HG03139 (cell line): ENCODE measurements around the gene MBOAT2.

Source experiments
- ATAC-seq: cut with Tn5 transposase; IDR thresholded peaks from one replicate; pipeline ENCODE4 v1.9.1; 2021; ENCODE audit not compliant: unreplicated experiment

MBOAT2 gene

DNA sequence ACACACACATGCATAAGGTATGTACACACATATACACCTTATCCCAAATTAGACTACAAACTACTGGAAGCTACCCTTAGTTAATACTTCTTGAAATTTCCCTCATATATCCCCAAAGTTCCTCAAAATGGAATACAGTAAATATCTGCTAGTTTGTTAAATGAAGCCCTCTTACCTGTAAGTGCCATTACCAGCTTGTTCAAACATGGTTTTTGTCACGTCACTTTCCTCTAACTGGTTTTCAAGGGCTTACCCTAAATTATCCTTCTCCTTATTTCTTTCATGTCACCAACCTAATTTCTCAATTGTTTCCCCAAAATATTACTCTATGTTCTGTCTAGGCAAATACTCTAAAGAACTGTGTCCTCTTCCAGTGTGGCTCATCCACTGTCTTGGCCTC lies 141.7 kb downstream of the MBOAT2 start:
- no peak for ATAC-seq

- peak; percentile 68 for ATAC-seq
These were observed 143.2 kb downstream of the MBOAT2 start for GRCh38 chr2:8860239-8860638.

GRCh38 chr2:8858910-8859309 lies 144.6 kb downstream of the MBOAT2 start:
- no peak for ATAC-seq

DNA sequence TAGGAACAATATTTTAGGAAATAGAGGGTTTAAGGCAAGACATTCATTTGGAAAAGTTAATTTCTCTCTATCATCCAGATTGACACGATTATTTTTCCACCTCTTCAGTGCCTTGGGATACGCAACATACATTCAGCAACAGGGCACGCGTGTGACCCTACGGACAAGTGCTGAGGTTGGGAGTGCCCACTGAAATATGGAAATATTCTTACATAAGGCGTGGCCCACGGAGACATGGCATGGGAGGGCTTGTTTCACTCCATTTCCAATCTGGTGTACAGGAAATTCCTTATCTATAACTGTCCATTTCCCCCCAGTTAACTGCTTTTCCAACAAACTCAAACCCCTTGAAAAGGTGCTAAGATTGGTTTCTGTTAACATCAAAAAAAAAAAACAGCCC lies 145.2 kb downstream of the MBOAT2 start:
- ATAC-seq = no peak

DNA sequence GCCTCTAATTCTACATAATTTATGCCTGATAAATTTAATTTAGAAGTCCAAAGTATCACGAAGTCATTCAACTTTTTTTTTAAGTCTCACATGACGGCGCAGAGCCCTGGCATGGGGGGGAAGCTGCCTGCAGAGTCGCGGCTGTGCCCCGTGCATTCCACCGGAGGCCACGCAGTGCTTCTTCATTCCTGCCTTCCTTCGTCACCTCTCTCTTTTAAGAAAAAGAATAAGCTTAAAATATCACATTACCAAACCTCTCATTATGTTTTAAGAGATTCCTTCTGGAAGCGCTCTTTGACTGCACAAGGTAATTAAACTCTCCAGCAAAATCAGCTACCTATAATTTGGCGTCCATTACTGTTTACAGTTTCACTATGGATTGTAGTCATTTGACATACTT lies 145.8 kb downstream of the MBOAT2 start:
- no peak for ATAC-seq

GRCh38 chr2:8856176-8856575 lies 147.3 kb downstream of the MBOAT2 start:
- no peak for ATAC-seq

DNA sequence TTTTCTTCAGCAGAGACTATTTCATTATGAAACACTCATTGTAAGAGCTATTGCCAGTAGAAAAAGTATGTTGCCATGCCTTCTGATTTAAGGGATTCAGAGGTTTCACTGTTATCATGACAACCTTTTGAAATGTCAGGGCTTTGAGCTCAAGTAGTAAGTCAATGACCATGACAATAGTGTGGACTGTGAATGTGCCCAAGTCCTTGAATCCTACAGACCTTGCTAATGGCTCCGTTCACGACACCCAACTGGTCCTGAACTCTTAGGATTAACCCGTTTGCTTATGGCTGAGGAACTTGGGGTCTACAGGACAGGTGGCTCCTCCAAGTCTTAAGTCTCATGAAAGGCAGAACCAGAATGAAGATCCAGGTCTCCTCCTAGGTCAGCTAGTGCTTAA lies 148.5 kb downstream of the MBOAT2 start:
- no peak for ATAC-seq

DNA sequence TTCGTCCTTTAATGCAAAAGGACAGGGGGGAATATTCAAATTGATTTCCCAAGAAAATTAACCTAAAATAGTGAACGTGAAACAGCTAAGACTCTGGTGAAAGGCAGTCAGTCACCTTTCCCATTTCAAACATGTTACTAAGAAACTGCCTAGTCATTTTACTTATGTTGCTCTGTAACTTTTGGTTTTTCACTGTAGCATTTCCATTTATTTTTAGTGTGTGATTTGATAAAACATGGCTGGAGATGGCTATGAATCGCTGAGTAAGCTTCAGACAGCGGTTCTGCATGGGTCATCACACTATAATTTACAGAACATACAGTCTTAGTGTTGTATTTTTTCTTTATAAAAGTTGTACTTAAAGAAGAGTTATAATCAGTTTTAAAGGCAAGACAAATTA lies 150.1 kb downstream of the MBOAT2 start:
- no peak for ATAC-seq

DNA sequence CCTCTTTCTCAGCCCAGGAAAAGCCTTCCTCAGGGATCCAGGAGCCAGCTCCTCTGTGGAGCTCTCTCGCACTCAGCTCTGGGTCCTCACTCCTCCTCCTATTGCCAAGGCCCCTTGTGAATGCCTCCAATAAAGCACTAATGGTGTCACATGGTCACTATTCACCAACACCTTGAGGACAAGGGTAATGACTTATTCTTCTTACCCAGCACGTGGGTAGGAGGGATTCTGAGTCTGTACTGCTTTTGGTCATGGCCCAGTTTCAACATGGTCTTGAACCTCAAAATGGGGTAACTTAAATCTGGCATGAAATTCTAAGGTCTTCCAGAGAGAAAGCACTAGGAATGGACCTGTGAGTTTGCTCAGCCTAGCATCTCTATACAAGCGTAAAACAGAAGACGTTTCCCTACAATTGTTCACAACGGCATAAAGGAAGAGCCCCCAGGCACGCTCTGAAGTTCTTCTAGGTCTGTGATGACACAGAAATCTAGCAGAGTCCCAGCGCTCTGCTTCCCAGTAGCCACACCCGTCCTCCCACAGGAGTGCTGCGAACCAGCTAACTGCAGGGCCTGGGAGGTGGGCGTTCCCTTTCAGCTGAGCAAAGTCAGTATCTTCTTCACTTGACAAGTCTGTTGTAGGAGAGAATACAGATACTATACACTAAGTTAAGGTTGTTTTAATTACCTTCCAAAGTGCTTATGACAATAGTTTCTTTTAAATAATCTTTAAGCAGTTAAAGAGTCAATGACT lies 151.5 kb downstream of the MBOAT2 start:
- no peak for ATAC-seq

- ATAC-seq = no peak
These were observed 152.5 kb downstream of the MBOAT2 start for GRCh38 chr2:8850845-8851487.

DNA sequence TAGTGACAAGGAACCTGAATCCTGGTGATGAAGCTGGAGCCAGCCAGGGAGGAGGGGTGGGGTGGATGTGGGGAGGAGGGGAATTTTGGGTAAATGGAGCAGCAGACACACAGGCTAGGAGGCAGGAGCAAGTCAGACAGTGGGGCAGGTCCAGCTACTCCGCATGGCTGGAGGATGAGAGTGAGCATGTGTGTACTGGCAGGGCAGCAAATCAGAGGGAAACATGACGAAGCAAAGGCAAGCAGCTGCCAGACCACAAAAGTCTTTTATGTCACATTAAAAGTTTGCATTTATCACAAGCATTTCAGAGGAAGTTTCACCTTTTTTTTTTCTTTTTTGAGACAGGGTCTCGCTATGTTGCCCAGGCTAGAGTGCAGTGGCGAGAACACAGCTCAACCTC lies 154.2 kb downstream of the MBOAT2 start:
- ATAC-seq = no peak

GRCh38 chr2:8848328-8849100 lies 155.0 kb downstream of the MBOAT2 start:
- no peak for ATAC-seq

DNA sequence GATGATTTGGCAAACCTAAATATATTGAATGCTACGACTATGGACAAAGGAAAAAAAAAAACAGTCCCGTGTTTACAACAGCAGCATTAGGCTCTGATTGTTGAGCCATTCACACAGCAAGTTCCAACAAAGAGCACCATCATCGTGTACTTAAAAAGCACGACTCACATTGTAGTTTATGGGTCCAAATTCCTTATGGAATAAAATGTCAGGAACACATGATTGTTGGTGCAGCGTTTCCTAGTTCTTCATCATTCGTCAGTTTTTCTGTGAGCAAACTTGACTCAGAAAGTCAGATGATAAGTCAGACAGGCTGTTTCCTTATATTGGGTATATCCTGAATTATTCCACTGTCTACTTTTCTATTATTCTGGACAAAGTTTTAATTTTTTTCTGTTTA lies 156.1 kb downstream of the MBOAT2 start:
- no peak for ATAC-seq

- ATAC-seq = no peak
These were observed 161.6 kb downstream of the MBOAT2 start for GRCh38 chr2:8841932-8842331.

GRCh38 chr2:8840475-8841091 lies 162.9 kb downstream of the MBOAT2 start:
- no peak for ATAC-seq

- ATAC-seq = no peak
These were observed 164.1 kb downstream of the MBOAT2 start for GRCh38 chr2:8839189-8839965.

GRCh38 chr2:8837795-8838140 lies 165.7 kb downstream of the MBOAT2 start:
- no peak for ATAC-seq

GRCh38 chr2:8836971-8837794 lies 166.3 kb downstream of the MBOAT2 start, which contains the start of gene KIDINS220:
Gene KIDINS220 (minus strand): TSS chr2:8837613. CDS start chr2:8827093, 10,520 bp downstream.
- peak; percentile 92 for ATAC-seq

DNA sequence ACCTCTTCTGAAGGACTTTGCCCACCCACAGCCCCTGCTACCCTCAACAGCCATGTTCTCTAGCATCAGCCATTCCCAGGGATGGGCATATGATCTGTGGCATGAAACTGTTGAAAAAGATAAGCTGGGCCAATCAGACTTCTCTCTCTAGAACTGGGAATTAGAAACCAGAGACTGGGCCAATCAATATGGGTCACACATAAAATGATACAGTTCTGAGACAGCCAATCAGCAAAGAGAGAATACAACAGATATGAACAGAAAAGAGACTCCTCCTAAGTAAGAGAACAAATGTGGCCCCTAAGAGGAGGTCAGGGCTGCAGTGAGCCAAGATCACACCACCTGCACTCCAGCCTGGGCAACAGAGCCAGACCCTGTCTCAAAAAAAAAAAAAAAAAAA lies 168.2 kb downstream of the MBOAT2 start:
- no peak for ATAC-seq

GRCh38 chr2:8833853-8834252 lies 169.6 kb downstream of the MBOAT2 start:
- no peak for ATAC-seq
